K562 (cell line): ENCODE measurements around the gene COG4. TPM values are rescaled to one million over a fixed set of nuclear protein-coding genes. Genes with fewer than 3 reads are reported as not detected.

Source experiments
- ATAC-seq: fragments of 200-7000 bp; cut with Tn5 transposase; 3 replicates; pipeline ENCODE4 v1.9.1; 2020; ENCODE audit warnings: moderate library complexity
- BruUV-seq: library from RNA; stranded (reverse); fragments of 400-500 nt; replicated peaks from 2 replicates; lab custom pipeline; 2021; lab: Mats Ljungman, UMichigan
- CTCF ChIA-PET: fragments of 300-600 bp; formaldehyde crosslinking; extraction: SDS; loops from one replicate; lab custom pipeline; 2021; ENCODE audit warnings: low intra/inter-chr PET ratio; lab: Yijun Ruan, JAX
- POLR2A ChIA-PET: fragments of 300-600, 350-650 bp; sonication (Branson Sonifier 250); formaldehyde crosslinking; extraction: SDS; loops from one replicate; lab custom pipeline; 2021; ENCODE audit warnings: antibody characterized with exemption, inconsistent platforms; lab: Yijun Ruan, JAX
- DNase-seq, 4 experiments: peaks; one replicate each; pipeline versions ENCODE4 v3.0.0 to v3.0.0-alpha.2; 2011 to 2018; ENCODE audit warnings: low spot score in 3 of 4, mixed read lengths in 3 of 4; ENCODE audit errors: extremely low read depth in 1 of 4
- FAIRE-seq: peaks from 2 replicates; lab custom pipeline; 2011; peaks lifted over from hg19 to GRCh38; lab: Jason Lieb, UNC
- H2AFZ ChIP-seq: 2 replicates; pipeline ENCODE4 v1.6.0; 2011; ENCODE audit warnings: low read depth, low read length, control low read depth, inconsistent platforms
- H3K27ac ChIP-seq: fragments of 200-600 bp; 3 replicates; pipeline ENCODE4 v1.8.0; 2011; ENCODE audit warnings: low read depth, mild to moderate bottlenecking, control low read depth, inconsistent platforms, low read length, moderate library complexity, mixed read lengths; ENCODE audit errors: extremely low read depth
- H3K27me3 ChIP-seq, 2 experiments: fragments of 300-600 bp in 1 of 2; 2 replicates in 1 of 2; 3 replicates in 1 of 2; pipeline versions ENCODE4 v1.6.0 to v1.8.0; 2011; ENCODE audit warnings: inconsistent platforms in 2 of 2, low read length in 2 of 2, mild to moderate bottlenecking in 1 of 2, mixed read lengths in 1 of 2, moderate library complexity in 1 of 2; ENCODE audit not compliant: control insufficient read depth in 2 of 2, insufficient read depth in 2 of 2
- H3K36me3 ChIP-seq: fragments of 300-600 bp; 3 replicates; pipeline ENCODE4 v1.8.0; 2011; ENCODE audit warnings: mild to moderate bottlenecking, low read length, inconsistent platforms; ENCODE audit not compliant: control insufficient read depth, insufficient read depth
- H3K4me1 ChIP-seq, 2 experiments: fragments of 200-600 bp in 1 of 2; replicated peaks in 1 of 2; 2 replicates in 1 of 2; 3 replicates in 1 of 2; pipeline versions ENCODE4 v1.5.1 to v1.8.0; 2011; ENCODE audit warnings: inconsistent platforms in 2 of 2, low read length in 2 of 2, mild to moderate bottlenecking in 1 of 2, mixed read lengths in 1 of 2, moderate library complexity in 1 of 2; ENCODE audit not compliant: control insufficient read depth in 2 of 2, insufficient read depth in 2 of 2
- H3K4me2 ChIP-seq: 2 replicates; pipeline ENCODE4 v1.6.1; 2011; ENCODE audit warnings: low read length, control low read depth, inconsistent platforms, mixed read lengths; ENCODE audit not compliant: insufficient read depth
- H3K4me3 ChIP-seq: fragments of 200-600 bp; sonication (generic), shearing (Covaris generic); 2 replicates; pipeline ENCODE4 v1.5.1; 2016; ENCODE audit warnings: control low read depth, inconsistent platforms
- H3K79me2 ChIP-seq: fragments of 200-600 bp; 3 replicates; pipeline ENCODE4 v1.8.0; 2011; ENCODE audit warnings: low read length, inconsistent platforms; ENCODE audit not compliant: control insufficient read depth, insufficient read depth
- H3K9ac ChIP-seq, 2 experiments: 2 replicates each; pipeline versions ENCODE4 v1.6.0 to v1.6.1; 2011; ENCODE audit warnings: low read depth in 2 of 2, low read length in 2 of 2, control low read depth in 1 of 2, inconsistent platforms in 1 of 2, mild to moderate bottlenecking in 1 of 2, mixed read lengths in 1 of 2; ENCODE audit not compliant: insufficient read depth in 1 of 2
- H3K9me1 ChIP-seq: one replicate; pipeline ENCODE4 v1.6.0; 2011; ENCODE audit warnings: inconsistent platforms, mild to moderate bottlenecking, low read length, moderate library complexity; ENCODE audit not compliant: control insufficient read depth, insufficient read depth
- H3K9me3 ChIP-seq: replicated peaks from 2 replicates; pipeline ENCODE4 v1.5.1; 2011; ENCODE audit warnings: low read depth, low read length, inconsistent platforms; ENCODE audit not compliant: control insufficient read depth, insufficient read depth
- H4K20me1 ChIP-seq: replicated peaks from 2 replicates; pipeline ENCODE4 v1.6.1; 2011; ENCODE audit warnings: low read length, inconsistent platforms, mixed read lengths; ENCODE audit not compliant: control insufficient read depth, insufficient read depth
- ARID4B ChIP-seq: sonication (generic); formaldehyde crosslinking; IDR thresholded peaks from 2 replicates; pipeline ENCODE4 v1.8.0; 2022; ENCODE audit warnings: mild to moderate bottlenecking, missing genetic modification reagents
- ATF7 ChIP-seq: fragments of 450-650 bp; IDR thresholded peaks from 2 replicates; pipeline ENCODE4 v1.7.1; 2014; ENCODE audit warnings: mild to moderate bottlenecking, moderate library complexity
- BDP1 ChIP-seq: IDR thresholded peaks from 3 replicates; pipeline ENCODE4 v1.6.1; 2011; ENCODE audit not compliant: insufficient read length, insufficient read depth
- CAMTA2 ChIP-seq: fragments of 250-450 bp; sonication (Bioruptor Pico); conservative IDR thresholded peaks from 2 replicates; pipeline ENCODE4 v1.5.1; 2022
- CBX5 ChIP-seq: IDR thresholded peaks from 2 replicates; pipeline ENCODE4 v1.6.1; 2014; ENCODE audit warnings: low read depth, borderline replicate concordance
- ELF2 ChIP-seq: fragments of 250-450 bp; sonication (Bioruptor Pico); IDR thresholded peaks from 2 replicates; pipeline ENCODE4 v1.5.0; 2021; ENCODE audit warnings: mild to moderate bottlenecking
- HDAC8 ChIP-seq: fragments of 450-650 bp; IDR thresholded peaks from 2 replicates; pipeline ENCODE4 v1.6.1; 2016; ENCODE audit warnings: mild to moderate bottlenecking, missing genetic modification characterization, moderate library complexity, missing compliant biosample characterization
- HMBOX1 ChIP-seq: sonication (generic); IDR thresholded peaks from 2 replicates; pipeline ENCODE4 v1.6.1; 2016
- RAD51 ChIP-seq: fragments of 450-650 bp; IDR thresholded peaks from 2 replicates; pipeline ENCODE4 v1.7.1; 2016; ENCODE audit warnings: low read depth, mild to moderate bottlenecking, borderline replicate concordance
- SAFB ChIP-seq: fragments of 200-400 bp; formaldehyde crosslinking; IDR thresholded peaks from 2 replicates; pipeline ENCODE4 v1.6.1; 2017; ENCODE audit warnings: low read depth, low read length, borderline replicate concordance
- SMAD3 ChIP-seq: fragments of 450-650 bp; formaldehyde crosslinking; conservative IDR thresholded peaks from 2 replicates; pipeline ENCODE4 v1.4.0; 2020; ENCODE audit warnings: mild to moderate bottlenecking
- SMAD4 ChIP-seq: fragments of 250-450 bp; sonication (Bioruptor Pico); conservative IDR thresholded peaks from 2 replicates; pipeline ENCODE4 v1.8.0; 2021; ENCODE audit warnings: inconsistent platforms, mild to moderate bottlenecking, moderate library complexity
- TFAP4 ChIP-seq: sonication (generic); formaldehyde crosslinking; IDR thresholded peaks from 2 replicates; pipeline ENCODE4 v1.8.0; 2022; ENCODE audit warnings: missing genetic modification reagents, mild to moderate bottlenecking, moderate library complexity, borderline replicate concordance
- TSC22D4 ChIP-seq: fragments of 450-650 bp; IDR thresholded peaks from 2 replicates; pipeline ENCODE4 v1.6.1; 2016; ENCODE audit warnings: missing genetic modification characterization, missing biosample characterization, control low read depth
- ZBTB33 ChIP-seq: sonication (generic); formaldehyde crosslinking; IDR thresholded peaks from 2 replicates; pipeline ENCODE4 v1.8.1; 2023; ENCODE audit warnings: mild to moderate bottlenecking, missing genetic modification reagents
- WGBS: fragments of 100-300 bp; shearing (Covaris generic); methylation state at CpG from one replicate; pipeline ENCODE4 v1.1.6; 2016; ENCODE audit warnings: low coverage, mixed read lengths; ENCODE audit not compliant: insufficient coverage; ENCODE audit errors: missing lambda C conversion rate; 5-methylcytosine and 5-hydroxymethylcytosine counted together
- in situ Hi-C: fragments of 300-500 bp; cut with MboI; formaldehyde crosslinking; loops from 4 replicates; pipeline ENCODE4 v1.15.0; 2018; ENCODE audit warnings: inconsistent platforms, mixed read lengths
- intact Hi-C: fragments of 100-400 bp; cut with micrococcal nuclease; formaldehyde crosslinking; loops from 2 replicates; pipeline ENCODE4 v1.14.2; 2022
- polyA plus RNA-seq, 8 experiments: library from polyadenylated mRNA; depleted of rRNA in 4 of 8; stranded (reverse) in 5 of 8; unstranded in 3 of 8; fragments of >200 nt; fragmentation: Nextera tagmentation in 2 of 8; fragmentation: Illumina TruSeq in 1 of 8; extraction: Ambion mirVana in 2 of 8; extraction: Trizol in 1 of 8; gene quantifications; 2 replicates each; pipeline versions ENCODE4 v1.2.1 to v1.2.3, GENCODE V29; 2011 to 2014; ENCODE audit warnings: inconsistent platforms in 1 of 8, missing spikeins in 1 of 8
- total RNA-seq, 7 experiments: library from RNA; depleted of rRNA in 6 of 7; stranded (reverse); fragments of >200 nt in 6 of 7; fragmentation: Illumina TruSeq in 2 of 7; extraction: Trizol in 2 of 7; gene quantifications; 2 replicates each; pipeline versions ENCODE4 v1.2.1 to v1.2.3, GENCODE V29; 2011 to 2021; ENCODE audit warnings: low replicate concordance in 1 of 7

The COG4 gene
- total and polyA plus RNA-seq, 9 of the 15 experiments (the other 6 are each of a cell fraction or from before 2014, with no cell fraction given) = 13.7 to 73.9 (median 44.2) TPM

- H2AFZ ChIP-seq = no peak overlapping the region
- TF ChIP-seq SMAD4 (CRISPR knock-in tag) = no peak
- peak; percentile 91 for TF ChIP-seq ZBTB33 (CRISPR knock-in tag)
- TF ChIP-seq RAD51 = no peak
- no peak for TF ChIP-seq ELF2 (CRISPR knock-in tag)
- TF ChIP-seq CBX5 = no peak
- TF ChIP-seq TFAP4 (CRISPR knock-in tag) = peak; percentile 89
- TF ChIP-seq ATF7 = no peak
- no peak for TF ChIP-seq SMAD3
- TF ChIP-seq ARID4B (CRISPR knock-in tag) = 0 out of 2 replicates have a peak, but pooled peaks have one; percentile 25
- TF ChIP-seq SAFB = no peak
- no peak for TF ChIP-seq TSC22D4
- no peak for TF ChIP-seq CAMTA2 (CRISPR knock-in tag)
- no peak for TF ChIP-seq BDP1
- TF ChIP-seq HMBOX1 = no peak
- no peak for TF ChIP-seq HDAC8
Measured at GRCh38 chr16:70470927-70471341, 52.4 kb downstream of the COG4 start.

More at GRCh38 chr16:70470927-70471341, 52.4 kb downstream of the COG4 start:
- DNase-seq (peak; percentile 43 to 58 (median 52)), ATAC-seq (peak; percentile 79), FAIRE-seq (no peak)
- Histone ChIP-seq H3K4me3 (no peak overlapping the region), H3K4me2 (no peak overlapping the region), H3K27me3 (no peaks in the 10 kb centered on the region), H3K36me3 (peaks cover 15% of the 10 kb centered on the region; the same call in 1 of the 3 replicates), H3K9me1 (no peaks in the 10 kb centered on the region), H3K4me1 (peaks cover 0 to 50% of the 10 kb centered on the region in 2 experiments; a peak in 3 of 5 replicates), H3K27ac (no peak overlapping the region), H4K20me1 (peaks cover 3% of the 10 kb centered on the region; the same call in 1 of the 2 replicates), H3K79me2 (no peaks in the 10 kb centered on the region), H3K9ac (peak overlapping the region in 1 of 2 experiments; percentile 69; a peak in 2 of 4 replicates), H3K9me3 (no peaks in the 10 kb centered on the region)
- no TSS peak for BruUV-seq
- CTCF ChIA-PET = interaction anchor here (0.9 to 2.5 kb wide), 2 partner anchors 75 to 101 kb away, joined by 3 to 15 read pairs; no protein-coding TSS in a partner anchor
- intact Hi-C loops (loop anchor here (1.0 kb wide), 1 partner anchor 76 kb away; no protein-coding TSS in a partner anchor), in situ Hi-C loops (no loop called here)
- 63% methylated on average over 16 of the region's 17 CpGs for WGBS
- POLR2A ChIA-PET = interaction anchor here (0.6 to 1.0 kb wide), 6 partner anchors 8 to 80 kb away, joined by 3 to 4 read pairs (median 3); no protein-coding TSS in a partner anchor
